ENCODE results near the gene PIGQ. TPM values are rescaled to one million over a fixed set of nuclear protein-coding genes. Genes with fewer than 3 reads are reported as not detected.

Gene PIGQ
- total and polyA plus RNA-seq, 9 donors, result 12.2 to 23.2 (median 17.8) TPM

DNA sequence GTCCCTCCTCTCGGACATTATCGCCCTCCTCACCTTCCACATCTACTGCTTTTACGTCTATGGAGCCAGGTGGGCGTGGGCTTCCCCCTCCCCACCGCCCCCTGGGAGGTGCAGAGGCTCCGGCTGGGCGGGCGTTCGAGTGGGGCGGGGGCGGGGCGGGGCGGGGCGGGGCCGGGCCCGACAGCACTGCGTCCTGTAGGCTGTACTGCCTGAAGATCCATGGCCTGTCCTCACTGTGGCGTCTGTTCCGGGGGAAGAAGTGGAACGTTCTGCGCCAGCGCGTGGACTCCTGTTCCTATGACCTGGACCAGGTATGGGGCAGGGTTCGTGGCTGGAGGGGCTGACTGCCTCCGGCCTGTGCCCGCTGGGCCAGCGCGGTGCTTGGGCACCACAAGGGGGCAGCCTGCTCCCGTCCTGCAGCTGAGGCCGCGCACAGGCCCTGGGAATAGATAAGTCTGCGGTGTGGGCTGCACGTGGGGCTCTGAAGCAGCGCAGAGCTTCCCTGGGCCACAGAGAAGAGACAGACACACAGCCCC lies 9.2 kb downstream of the PIGQ start:
- Histone ChIP-seq H3K27me3 (ENCODE audit: control insufficient read depth, insufficient read depth, low read length) (no peaks in the 10 kb centered on the region), H3K9me3 (replicated peaks; ENCODE audit: control insufficient read depth, low read depth, low read length) (no peaks in the 10 kb centered on the region), H3K27ac (ENCODE audit: low read length) (no peak overlapping the region), H3K36me3 (ENCODE audit: control insufficient read depth, insufficient read depth, low read length) (peaks cover 31% of the 10 kb centered on the region), H3K4me1 (ENCODE audit: control insufficient read depth, insufficient read depth, low read length) (peaks cover 4% of the 10 kb centered on the region), H3K4me3 (ENCODE audit: low read length) (no peak overlapping the region)
- WGBS (ENCODE audit: insufficient coverage), result 26% methylated on average over 24 of the region's 34 CpGs
- DNase-seq, result peak; percentile 65

- no peak overlapping the region for H3K4me3 ChIP-seq (ENCODE audit: low read length)
- 88% methylated on average over 22 of the region's 27 CpGs for WGBS (ENCODE audit: insufficient coverage)
- H3K9me3 ChIP-seq (replicated peaks; ENCODE audit: control insufficient read depth, low read depth, low read length), result no peaks in the 10 kb centered on the region
- no peak for DNase-seq
- peaks cover under 1% of the 10 kb centered on the region for H3K27me3 ChIP-seq (ENCODE audit: control insufficient read depth, insufficient read depth, low read length)
- peaks cover 18% of the 10 kb centered on the region for H3K36me3 ChIP-seq (ENCODE audit: control insufficient read depth, insufficient read depth, low read length)
- peaks cover 10% of the 10 kb centered on the region for H3K4me1 ChIP-seq (ENCODE audit: control insufficient read depth, insufficient read depth, low read length)
- H3K27ac ChIP-seq (ENCODE audit: low read length), result no peak overlapping the region
These were observed 10.6 kb downstream of the PIGQ start for GRCh38 chr16:580141-580945.

DNA sequence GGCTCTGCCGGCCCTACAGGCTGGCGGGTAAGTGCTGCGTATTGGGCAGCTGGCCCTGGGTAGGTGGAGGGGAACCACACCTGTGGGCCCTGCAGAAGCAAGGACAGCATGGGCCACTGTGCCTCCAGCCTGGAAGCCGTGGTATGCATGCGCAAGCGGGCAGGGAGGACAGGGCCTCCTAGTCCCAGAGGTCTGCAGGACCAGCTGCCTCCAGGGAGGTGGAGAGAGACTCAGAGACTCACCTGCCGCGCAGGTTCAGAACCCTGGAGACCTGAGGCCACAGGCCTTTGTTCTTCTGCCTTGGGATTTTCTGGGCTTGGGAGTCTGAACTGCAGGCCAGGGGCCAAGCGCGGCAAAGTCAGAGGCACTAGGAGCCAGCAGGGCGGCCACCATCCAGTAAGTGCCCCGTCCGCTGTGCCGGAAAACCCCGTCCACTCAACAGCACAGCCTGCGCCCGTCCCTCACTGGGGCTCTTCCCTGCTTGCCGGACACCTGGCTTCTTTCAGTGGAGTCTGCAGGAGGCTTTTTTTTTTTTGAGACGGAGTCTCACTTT lies 11.3 kb downstream of the PIGQ start:
- DNase-seq, result no peak
- no peak overlapping the region for H3K27ac ChIP-seq (ENCODE audit: low read length)

GRCh38 chr16:582218-582613 lies 12.4 kb downstream of the PIGQ start:
- H3K27me3 ChIP-seq (ENCODE audit: control insufficient read depth, insufficient read depth, low read length), result peaks cover 4% of the 10 kb centered on the region
- H3K4me3 ChIP-seq (ENCODE audit: low read length), result no peak overlapping the region
- WGBS (ENCODE audit: insufficient coverage), result 81% methylated on average over 10 of the region's 18 CpGs
- no peak for DNase-seq
- peaks cover 10% of the 10 kb centered on the region for H3K36me3 ChIP-seq (ENCODE audit: control insufficient read depth, insufficient read depth, low read length)
- H3K27ac ChIP-seq (ENCODE audit: low read length), result no peak overlapping the region
- no peaks in the 10 kb centered on the region for H3K9me3 ChIP-seq (replicated peaks; ENCODE audit: control insufficient read depth, low read depth, low read length)
- peaks cover 29% of the 10 kb centered on the region for H3K4me1 ChIP-seq (ENCODE audit: control insufficient read depth, insufficient read depth, low read length)

More for the DNA sequence above, 11.3 kb downstream of the PIGQ start:
- Histone ChIP-seq H3K4me1 (ENCODE audit: control insufficient read depth, insufficient read depth, low read length) (peaks cover 17% of the 10 kb centered on the region), H3K9me3 (replicated peaks; ENCODE audit: control insufficient read depth, low read depth, low read length) (no peaks in the 10 kb centered on the region), H3K27me3 (ENCODE audit: control insufficient read depth, insufficient read depth, low read length) (peaks cover 4% of the 10 kb centered on the region), H3K36me3 (ENCODE audit: control insufficient read depth, insufficient read depth, low read length) (peaks cover 11% of the 10 kb centered on the region), H3K4me3 (ENCODE audit: low read length) (no peak overlapping the region)
- WGBS (ENCODE audit: insufficient coverage), result 87% methylated on average over 16 of the region's 19 CpGs

DNA sequence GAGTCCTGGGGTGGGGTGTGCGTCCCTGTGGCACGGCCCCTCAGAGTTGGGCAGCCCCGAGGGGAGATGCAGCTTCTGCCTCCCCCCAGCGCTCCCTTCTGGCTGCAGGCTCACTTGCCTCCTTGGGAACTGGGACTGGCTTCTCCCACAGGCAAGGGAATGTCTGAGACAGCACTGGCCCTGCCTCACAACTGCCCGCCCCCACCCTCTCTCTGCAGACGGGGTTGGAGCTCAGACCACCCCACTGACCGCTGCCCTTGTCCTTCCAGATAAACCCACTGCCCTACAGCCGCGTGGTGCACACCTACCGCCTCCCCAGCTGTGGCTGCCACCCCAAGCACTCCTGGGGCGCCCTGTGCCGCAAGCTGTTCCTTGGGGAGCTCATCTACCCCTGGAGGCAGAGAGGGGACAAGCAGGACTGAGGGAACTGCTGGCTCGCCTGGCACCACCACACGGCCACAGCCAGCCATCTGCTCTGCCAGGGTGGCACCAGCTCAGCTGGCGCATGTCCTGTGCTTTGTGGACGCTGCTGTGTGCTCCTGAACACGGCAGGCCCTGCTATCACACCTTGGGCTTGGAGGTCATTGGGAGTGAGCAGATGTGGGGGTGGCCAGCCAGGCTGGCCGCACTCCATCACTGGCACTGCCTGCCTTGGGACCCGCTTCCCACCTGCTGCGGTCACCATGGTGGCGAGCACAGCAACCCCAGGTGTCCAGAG lies 13.0 kb downstream of the PIGQ start:
- Histone ChIP-seq H3K27me3 (ENCODE audit: control insufficient read depth, insufficient read depth, low read length) (peaks cover 4% of the 10 kb centered on the region), H3K27ac (ENCODE audit: low read length) (no peak overlapping the region), H3K4me1 (ENCODE audit: control insufficient read depth, insufficient read depth, low read length) (peaks cover 35% of the 10 kb centered on the region), H3K36me3 (ENCODE audit: control insufficient read depth, insufficient read depth, low read length) (peaks cover 10% of the 10 kb centered on the region), H3K4me3 (ENCODE audit: low read length) (no peak overlapping the region), H3K9me3 (replicated peaks; ENCODE audit: control insufficient read depth, low read depth, low read length) (no peaks in the 10 kb centered on the region)
- WGBS (ENCODE audit: insufficient coverage), result 83% methylated on average over 17 of the region's 21 CpGs
- no peak for DNase-seq

DNA sequence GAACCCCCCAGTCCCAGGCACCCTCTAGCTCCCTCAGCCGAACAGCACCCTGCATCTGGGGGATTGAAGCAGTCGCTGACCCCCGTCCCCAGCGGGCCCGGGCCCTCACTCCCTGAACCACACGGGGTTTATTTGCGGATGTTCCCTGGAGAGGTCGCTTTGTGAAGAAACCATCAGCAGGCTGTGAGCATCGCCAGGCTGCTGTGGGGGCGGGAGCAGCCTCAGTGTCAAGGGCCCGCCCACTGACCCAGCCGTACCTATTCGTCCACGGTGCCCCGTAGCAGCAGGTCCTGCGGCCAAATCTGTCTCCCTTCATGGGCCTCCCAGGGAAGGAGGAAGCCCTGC lies 13.7 kb downstream of the PIGQ start:
- no peak overlapping the region for H3K27ac ChIP-seq (ENCODE audit: low read length)
- peaks cover 41% of the 10 kb centered on the region for H3K4me1 ChIP-seq (ENCODE audit: control insufficient read depth, insufficient read depth, low read length)
- DNase-seq, result no peak
- no peaks in the 10 kb centered on the region for H3K9me3 ChIP-seq (replicated peaks; ENCODE audit: control insufficient read depth, low read depth, low read length)
- peaks cover 10% of the 10 kb centered on the region for H3K36me3 ChIP-seq (ENCODE audit: control insufficient read depth, insufficient read depth, low read length)
- 43% methylated on average over 12 of the region's 16 CpGs for WGBS (ENCODE audit: insufficient coverage)
- H3K27me3 ChIP-seq (ENCODE audit: control insufficient read depth, insufficient read depth, low read length), result peaks cover 4% of the 10 kb centered on the region
- H3K4me3 ChIP-seq (ENCODE audit: low read length), result no peak overlapping the region

- H3K27ac ChIP-seq (ENCODE audit: low read length), result no peak overlapping the region
- DNase-seq, result no peak
- 38% methylated on average over 30 of the region's 38 CpGs for WGBS (ENCODE audit: insufficient coverage)
These were observed 14.2 kb downstream of the PIGQ start for GRCh38 chr16:583815-584591.

GRCh38 chr16:585351-585750 lies 15.6 kb downstream of the PIGQ start:
- DNase-seq, result no peak
- Histone ChIP-seq H3K9me3 (replicated peaks; ENCODE audit: control insufficient read depth, low read depth, low read length) (no peaks in the 10 kb centered on the region), H3K4me3 (ENCODE audit: low read length) (no peak overlapping the region), H3K27ac (ENCODE audit: low read length) (no peak overlapping the region), H3K36me3 (ENCODE audit: control insufficient read depth, insufficient read depth, low read length) (peaks cover 8% of the 10 kb centered on the region), H3K4me1 (ENCODE audit: control insufficient read depth, insufficient read depth, low read length) (peaks cover 44% of the 10 kb centered on the region), H3K27me3 (ENCODE audit: control insufficient read depth, insufficient read depth, low read length) (peaks cover 4% of the 10 kb centered on the region)
- WGBS (ENCODE audit: insufficient coverage), result 26% methylated on average over 9 of the region's 10 CpGs

More at GRCh38 chr16:583815-584591, 14.2 kb downstream of the PIGQ start:
- Histone ChIP-seq H3K36me3 (ENCODE audit: control insufficient read depth, insufficient read depth, low read length) (peaks cover 10% of the 10 kb centered on the region), H3K27me3 (ENCODE audit: control insufficient read depth, insufficient read depth, low read length) (peaks cover 4% of the 10 kb centered on the region), H3K4me1 (ENCODE audit: control insufficient read depth, insufficient read depth, low read length) (peaks cover 44% of the 10 kb centered on the region), H3K9me3 (replicated peaks; ENCODE audit: control insufficient read depth, low read depth, low read length) (no peaks in the 10 kb centered on the region), H3K4me3 (ENCODE audit: low read length) (no peak overlapping the region)

DNA sequence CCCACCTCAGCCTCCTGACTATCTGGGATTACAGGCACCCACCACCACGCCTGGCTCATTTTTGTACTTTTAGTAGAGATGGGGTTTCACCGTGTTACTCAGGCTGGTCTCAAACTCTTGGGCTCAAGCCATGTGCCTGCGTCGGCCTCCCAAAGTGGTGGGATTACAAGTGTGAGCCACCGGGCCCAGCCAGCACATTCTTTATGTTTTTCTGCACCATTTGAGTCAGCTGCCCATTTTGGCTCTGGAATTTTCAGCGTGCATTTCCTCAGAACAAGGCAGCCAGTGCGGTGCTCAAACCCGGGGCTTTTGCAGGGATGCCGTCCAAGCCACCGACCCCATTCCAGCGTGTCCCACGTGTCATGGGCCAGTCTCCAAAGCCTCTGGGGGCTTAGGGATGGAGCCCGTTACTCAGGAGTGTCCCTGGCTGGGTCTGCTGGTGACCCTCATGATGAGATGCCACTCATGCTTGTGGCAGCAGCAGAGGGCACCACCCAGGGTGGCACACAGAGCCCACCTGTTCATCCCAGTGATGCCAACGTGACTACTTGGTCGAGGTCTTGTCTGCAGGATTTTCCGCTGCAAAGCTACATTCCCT lies 16.4 kb downstream of the PIGQ start:
- Histone ChIP-seq H3K4me1 (ENCODE audit: control insufficient read depth, insufficient read depth, low read length) (peaks cover 52% of the 10 kb centered on the region), H3K4me3 (ENCODE audit: low read length) (no peak overlapping the region), H3K27me3 (ENCODE audit: control insufficient read depth, insufficient read depth, low read length) (peaks cover 4% of the 10 kb centered on the region), H3K27ac (ENCODE audit: low read length) (no peak overlapping the region), H3K36me3 (ENCODE audit: control insufficient read depth, insufficient read depth, low read length) (peaks cover under 1% of the 10 kb centered on the region), H3K9me3 (replicated peaks; ENCODE audit: control insufficient read depth, low read depth, low read length) (no peaks in the 10 kb centered on the region)
- 37% methylated on average over 16 of the region's 16 CpGs for WGBS (ENCODE audit: insufficient coverage)
- DNase-seq, result peak; percentile 28
